Progenitor cell of endocrine pancreas (in vitro differentiated cells): ENCODE measurements around the gene KRTAP2-1. TPM values are rescaled to one million over a fixed set of nuclear protein-coding genes. Genes with fewer than 3 reads are reported as not detected.
A peak's percentile ranks its signal among the peaks of the same experiment; 100 is the strongest.

Experiments
- DNase-seq: peaks from one replicate; pipeline ENCODE4 v3.0.0; 2021; ENCODE audit warnings: low spot score; ENCODE audit not compliant: unreplicated experiment
- H3K27ac Mint-ChIP-seq: 2 replicates; pipeline ENCODE4 v1.8.0; 2021; ENCODE audit warnings: mild to moderate bottlenecking, moderate library complexity, mixed read lengths
- H3K27me3 Mint-ChIP-seq: 2 replicates; pipeline ENCODE4 v1.8.0; 2021; ENCODE audit warnings: mixed read lengths
- H3K36me3 Mint-ChIP-seq: 2 replicates; pipeline ENCODE4 v1.8.0; 2022; ENCODE audit warnings: mixed read lengths; ENCODE audit not compliant: insufficient read depth
- H3K4me1 Mint-ChIP-seq: 2 replicates; pipeline ENCODE4 v1.8.0; 2021; ENCODE audit warnings: low read depth, mixed read lengths
- H3K4me3 Mint-ChIP-seq: 2 replicates; pipeline ENCODE4 v1.8.0; 2021; ENCODE audit warnings: low read depth, mild to moderate bottlenecking, moderate library complexity, mixed read lengths
- H3K9me3 Mint-ChIP-seq: 2 replicates; pipeline ENCODE4 v1.8.0; 2021; ENCODE audit warnings: low read depth, mixed read lengths
- total RNA-seq: library from RNA; stranded (reverse); gene quantifications from 2 replicates; pipeline ENCODE4 v1.2.1, GENCODE V29; 2021
- TF ChIP-seq, protein P1 (sequence below): fragments of 200-600 bp; sonication (generic); IDR thresholded peaks from one replicate; pipeline ENCODE4 v1.5.0; 2021; ENCODE audit warnings: antibody characterized with exemption, mild to moderate bottlenecking; ENCODE audit not compliant: unreplicated experiment

The KRTAP2-1 gene
- total RNA-seq, 1 donor from 2014 or later: not detected

DNA sequence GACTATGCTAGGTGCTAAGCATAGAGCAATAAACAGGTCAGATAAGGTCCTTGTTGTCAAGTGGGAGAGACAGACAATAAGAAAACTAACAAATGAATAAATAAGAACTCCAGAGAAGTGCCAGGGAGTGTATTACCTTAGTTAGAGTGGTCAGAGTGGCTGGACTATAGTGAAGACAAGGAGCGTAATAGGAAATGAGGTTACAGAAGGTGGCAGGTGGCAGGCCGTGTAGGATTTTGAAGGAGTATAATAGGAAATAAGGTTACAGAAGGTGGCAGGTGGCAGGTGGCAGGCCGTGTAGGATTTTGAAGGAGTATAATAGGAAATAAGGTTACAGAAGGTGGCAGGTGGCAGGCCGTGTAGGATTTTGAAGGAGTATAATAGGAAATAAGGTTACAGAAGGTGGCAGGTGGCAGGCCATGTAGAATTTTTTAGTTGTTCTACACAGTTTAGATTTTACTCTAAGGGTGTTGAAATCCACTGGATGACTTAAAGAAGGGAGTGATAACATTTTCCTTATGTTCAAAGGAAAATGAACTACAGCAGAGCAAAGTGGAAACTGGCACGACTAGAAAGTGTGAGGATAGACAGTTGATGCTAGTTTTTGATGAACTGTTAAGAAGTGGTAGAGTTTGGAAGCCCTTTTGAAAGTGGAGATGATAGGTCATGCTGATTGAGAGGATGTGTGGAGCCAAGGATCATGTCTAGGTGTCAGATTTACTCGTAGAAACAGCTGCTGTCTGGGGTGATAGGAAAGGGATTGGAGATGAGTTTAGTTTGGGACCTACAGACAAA lies 34.6 kb downstream of the KRTAP2-1 start:
- H3K27ac Mint-ChIP-seq: no peak overlapping the region
- no peak for DNase-seq
- peaks cover 19% of the 10 kb centered on the region for H3K4me1 Mint-ChIP-seq
- no peak overlapping the region for H3K4me3 Mint-ChIP-seq
- H3K36me3 Mint-ChIP-seq: no peaks in the 10 kb centered on the region
- no peaks in the 10 kb centered on the region for H3K9me3 Mint-ChIP-seq
- H3K27me3 Mint-ChIP-seq: no peaks in the 10 kb centered on the region
- TF ChIP-seq, protein P1, sequence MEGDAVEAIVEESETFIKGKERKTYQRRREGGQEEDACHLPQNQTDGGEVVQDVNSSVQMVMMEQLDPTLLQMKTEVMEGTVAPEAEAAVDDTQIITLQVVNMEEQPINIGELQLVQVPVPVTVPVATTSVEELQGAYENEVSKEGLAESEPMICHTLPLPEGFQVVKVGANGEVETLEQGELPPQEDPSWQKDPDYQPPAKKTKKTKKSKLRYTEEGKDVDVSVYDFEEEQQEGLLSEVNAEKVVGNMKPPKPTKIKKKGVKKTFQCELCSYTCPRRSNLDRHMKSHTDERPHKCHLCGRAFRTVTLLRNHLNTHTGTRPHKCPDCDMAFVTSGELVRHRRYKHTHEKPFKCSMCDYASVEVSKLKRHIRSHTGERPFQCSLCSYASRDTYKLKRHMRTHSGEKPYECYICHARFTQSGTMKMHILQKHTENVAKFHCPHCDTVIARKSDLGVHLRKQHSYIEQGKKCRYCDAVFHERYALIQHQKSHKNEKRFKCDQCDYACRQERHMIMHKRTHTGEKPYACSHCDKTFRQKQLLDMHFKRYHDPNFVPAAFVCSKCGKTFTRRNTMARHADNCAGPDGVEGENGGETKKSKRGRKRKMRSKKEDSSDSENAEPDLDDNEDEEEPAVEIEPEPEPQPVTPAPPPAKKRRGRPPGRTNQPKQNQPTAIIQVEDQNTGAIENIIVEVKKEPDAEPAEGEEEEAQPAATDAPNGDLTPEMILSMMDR: no peak

- H3K27me3 Mint-ChIP-seq: no peaks in the 10 kb centered on the region
- H3K9me3 Mint-ChIP-seq: no peaks in the 10 kb centered on the region
- H3K4me1 Mint-ChIP-seq: peaks cover 15% of the 10 kb centered on the region
- H3K4me3 Mint-ChIP-seq: no peak overlapping the region
- DNase-seq: no peak
- H3K36me3 Mint-ChIP-seq: no peaks in the 10 kb centered on the region
- H3K27ac Mint-ChIP-seq: no peak overlapping the region
- TF ChIP-seq, protein P1: no peak
Measured at GRCh38 chr17:41010441-41010840, 36.7 kb downstream of the KRTAP2-1 start.

DNA sequence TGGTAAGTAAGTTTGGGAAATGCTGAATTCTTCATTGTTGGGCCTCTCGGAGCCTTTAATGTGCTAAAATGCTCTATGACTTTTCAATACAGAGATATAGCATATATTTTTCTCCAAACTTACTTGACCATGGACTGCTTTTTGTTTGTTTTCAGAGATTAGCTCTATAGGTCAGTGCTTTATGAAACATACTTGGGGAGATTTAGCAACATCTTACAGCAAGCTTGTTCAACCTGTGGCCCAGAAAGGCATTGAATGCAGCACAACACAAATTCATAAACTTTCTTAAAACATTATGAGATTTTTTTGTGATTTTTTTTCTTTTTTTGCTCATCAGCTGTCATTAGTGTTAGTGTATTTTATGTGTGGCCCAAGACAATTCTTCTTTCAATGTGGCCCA lies 37.2 kb downstream of the KRTAP2-1 start:
- DNase-seq: no peak
- H3K4me1 Mint-ChIP-seq: peaks cover 15% of the 10 kb centered on the region
- H3K4me3 Mint-ChIP-seq: no peak overlapping the region
- H3K27me3 Mint-ChIP-seq: no peaks in the 10 kb centered on the region
- H3K9me3 Mint-ChIP-seq: no peaks in the 10 kb centered on the region
- H3K36me3 Mint-ChIP-seq: no peaks in the 10 kb centered on the region
- no peak overlapping the region for H3K27ac Mint-ChIP-seq
- TF ChIP-seq, protein P1: no peak

DNA sequence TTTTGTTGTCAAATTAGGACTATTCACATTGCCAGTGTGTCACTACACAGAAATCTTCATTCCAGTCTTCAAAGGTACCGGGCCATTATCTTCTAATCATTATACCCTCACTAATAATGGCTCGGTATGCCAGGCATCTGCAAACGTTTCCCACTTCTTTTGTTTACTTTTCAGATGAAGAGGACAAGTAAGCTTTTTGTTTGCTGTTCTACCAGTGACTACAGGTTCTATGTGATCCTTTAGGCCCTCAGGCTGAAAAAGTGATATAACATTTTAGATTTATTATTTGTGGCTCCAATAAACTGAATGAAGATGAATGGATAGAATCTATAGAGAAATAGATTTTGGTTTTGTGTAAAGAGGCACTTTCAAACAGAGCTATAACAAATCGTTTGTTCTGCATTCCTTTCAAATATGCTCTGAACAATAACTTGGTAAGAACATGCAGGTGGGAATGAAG lies 37.8 kb downstream of the KRTAP2-1 start:
- Mint-ChIP-seq H3K27ac (peak overlapping the region; percentile 54), H3K4me1 (peaks cover 15% of the 10 kb centered on the region), H3K27me3 (no peaks in the 10 kb centered on the region), H3K36me3 (no peaks in the 10 kb centered on the region), H3K9me3 (no peaks in the 10 kb centered on the region), H3K4me3 (no peak overlapping the region)
- no peak for DNase-seq
- TF ChIP-seq, protein P1: no peak

- Mint-ChIP-seq H3K27me3 (no peaks in the 10 kb centered on the region), H3K27ac (peak within 1 kb of the TSS; percentile 54), H3K9me3 (no peaks in the 10 kb centered on the region), H3K4me3 (no peak within 1 kb of the TSS), H3K4me1 (peaks cover 16% of the 10 kb centered on the region), H3K36me3 (no peaks in the 10 kb centered on the region)
- DNase-seq: no peak
- TF ChIP-seq, protein P1: no peak
Measured at GRCh38 chr17:41008811-41009210, 38.3 kb downstream of the KRTAP2-1 start, which contains the start of gene KRTAP3-1. Gene KRTAP3-1, minus strand, starts transcription at chr17:41009128. Its CDS starts 54 bp downstream, at chr17:41009074.
